ENCODE measurements around the gene PWP1. TPM values are rescaled to one million over a fixed set of nuclear protein-coding genes. Genes with fewer than 3 reads are reported as not detected.
A peak's percentile ranks its signal among the peaks of the same experiment; 100 is the strongest.

PWP1 gene
- total RNA-seq, 1 experiment from 2014 or later: 49.7 TPM

DNA sequence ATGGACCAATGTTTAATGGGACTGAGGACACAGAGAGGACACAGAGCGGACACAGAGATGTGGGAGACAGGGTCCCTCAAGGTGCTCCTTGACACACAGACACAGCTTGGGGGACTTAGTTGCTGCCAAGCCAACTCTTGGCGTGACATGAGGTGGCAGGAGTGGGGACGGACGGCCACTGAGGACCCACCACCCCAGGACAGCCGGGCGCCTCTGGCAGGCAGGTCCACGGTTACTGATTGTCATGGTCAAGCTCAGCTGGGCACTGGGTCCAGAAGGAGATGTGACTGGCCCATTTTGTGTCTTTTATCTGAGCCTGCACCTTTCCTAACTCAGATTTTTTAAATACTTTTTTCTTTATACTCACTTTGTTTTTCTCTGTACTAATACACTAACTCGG, 15.7 kb upstream of the PWP1 start:
- H2BK15ac ChIP-seq (ENCODE audit: low read depth, low read length): no peak overlapping the region
- no peak overlapping the region for H4K8ac ChIP-seq (replicated peaks; ENCODE audit: insufficient read length, low read depth, low read length)
- Mint-ChIP-seq H3K4me3 (no peak overlapping the region), H3K4me1 (peaks cover 20 to 22% of the 10 kb centered on the region in 2 experiments), H3K27ac (peak overlapping the region in 1 of 3 experiments; percentile 22; a peak in 1 of 7 replicates), H3K27me3 (ENCODE audit: low read depth) (peaks cover 3% of the 10 kb centered on the region), H3K36me3 (ENCODE audit: insufficient read depth in 1 of 3, low read depth in 3 of 3) (no peaks in the 10 kb centered on the region), H3K9me3 (no peaks in the 10 kb centered on the region)
- no peak overlapping the region for H4K91ac ChIP-seq (ENCODE audit: insufficient read length, low read depth, low read length)
- H3K27me3 ChIP-seq (ENCODE audit: insufficient read depth, low read length): no peaks in the 10 kb centered on the region
- peaks cover 4% of the 10 kb centered on the region; the same call in 1 of the 2 replicates for H3K4me1 ChIP-seq (ENCODE audit: insufficient read depth, low read length)
- H3K79me1 ChIP-seq (ENCODE audit: insufficient read depth, low read depth, low read length, poor library complexity, severe bottlenecking): no peaks in the 10 kb centered on the region
- no peaks in the 10 kb centered on the region for H4K20me1 ChIP-seq (ENCODE audit: control insufficient read depth, insufficient read depth, insufficient read length)
- no peak overlapping the region for H3K4me2 ChIP-seq (ENCODE audit: insufficient read depth, insufficient read length, low read length)
- H3K23me2 ChIP-seq (ENCODE audit: insufficient read length, low read depth, low read length, poor library complexity, severe bottlenecking): no peaks in the 10 kb centered on the region
- no peak overlapping the region for H2BK5ac ChIP-seq (ENCODE audit: insufficient read length, low read length)
- H3K56ac ChIP-seq (ENCODE audit: insufficient read length, low read depth, low read length): no peak overlapping the region
- H4K5ac ChIP-seq (ENCODE audit: insufficient read length, low read depth, low read length): no peak overlapping the region
- no peak overlapping the region for H2BK12ac ChIP-seq (ENCODE audit: insufficient read length, low read depth, low read length)
- H2AFZ ChIP-seq (ENCODE audit: low read length): no peak overlapping the region
- no peak overlapping the region for H2AK5ac ChIP-seq (ENCODE audit: insufficient read length, low read length)
- no peak overlapping the region for H3K4ac ChIP-seq (ENCODE audit: low read depth, low read length)
- no CpG with 5 or more reads among the region's 8 CpGs for WGBS (ENCODE audit: extremely low coverage, insufficient read length, low lambda C conversion rate)
- H3K9me3 ChIP-seq (ENCODE audit: control insufficient read depth, low read depth, low read length): no peaks in the 10 kb centered on the region
- H2BK20ac ChIP-seq (ENCODE audit: low read depth, low read length, poor library complexity, severe bottlenecking): no peak overlapping the region
- no peaks in the 10 kb centered on the region for H3K79me2 ChIP-seq (ENCODE audit: insufficient read depth, low read length)
- no peak overlapping the region for H3K9ac ChIP-seq (ENCODE audit: extremely low read depth, insufficient read length, low read length)
- H3K14ac ChIP-seq (ENCODE audit: insufficient read depth, low read length): no peak overlapping the region
- TF ChIP-seq, protein P1, sequence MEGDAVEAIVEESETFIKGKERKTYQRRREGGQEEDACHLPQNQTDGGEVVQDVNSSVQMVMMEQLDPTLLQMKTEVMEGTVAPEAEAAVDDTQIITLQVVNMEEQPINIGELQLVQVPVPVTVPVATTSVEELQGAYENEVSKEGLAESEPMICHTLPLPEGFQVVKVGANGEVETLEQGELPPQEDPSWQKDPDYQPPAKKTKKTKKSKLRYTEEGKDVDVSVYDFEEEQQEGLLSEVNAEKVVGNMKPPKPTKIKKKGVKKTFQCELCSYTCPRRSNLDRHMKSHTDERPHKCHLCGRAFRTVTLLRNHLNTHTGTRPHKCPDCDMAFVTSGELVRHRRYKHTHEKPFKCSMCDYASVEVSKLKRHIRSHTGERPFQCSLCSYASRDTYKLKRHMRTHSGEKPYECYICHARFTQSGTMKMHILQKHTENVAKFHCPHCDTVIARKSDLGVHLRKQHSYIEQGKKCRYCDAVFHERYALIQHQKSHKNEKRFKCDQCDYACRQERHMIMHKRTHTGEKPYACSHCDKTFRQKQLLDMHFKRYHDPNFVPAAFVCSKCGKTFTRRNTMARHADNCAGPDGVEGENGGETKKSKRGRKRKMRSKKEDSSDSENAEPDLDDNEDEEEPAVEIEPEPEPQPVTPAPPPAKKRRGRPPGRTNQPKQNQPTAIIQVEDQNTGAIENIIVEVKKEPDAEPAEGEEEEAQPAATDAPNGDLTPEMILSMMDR (conservative IDR thresholded peaks at IDR 0.05): no peak
- H3K18ac ChIP-seq (ENCODE audit: insufficient read length, low read depth, low read length): no peak overlapping the region
- H3T11ph ChIP-seq (ENCODE audit: low read length): no peak overlapping the region
- H3K23ac ChIP-seq (ENCODE audit: insufficient read length, low read depth, low read length): no peak overlapping the region
- no peak overlapping the region for H2BK120ac ChIP-seq (ENCODE audit: low read depth, low read length, poor library complexity, severe bottlenecking)
- no peak for DNase-seq
- H3K27ac ChIP-seq (ENCODE audit: insufficient read length, low read depth, low read length): no peak overlapping the region
